Measurements from ENCODE around the gene HOXA10.

DNA sequence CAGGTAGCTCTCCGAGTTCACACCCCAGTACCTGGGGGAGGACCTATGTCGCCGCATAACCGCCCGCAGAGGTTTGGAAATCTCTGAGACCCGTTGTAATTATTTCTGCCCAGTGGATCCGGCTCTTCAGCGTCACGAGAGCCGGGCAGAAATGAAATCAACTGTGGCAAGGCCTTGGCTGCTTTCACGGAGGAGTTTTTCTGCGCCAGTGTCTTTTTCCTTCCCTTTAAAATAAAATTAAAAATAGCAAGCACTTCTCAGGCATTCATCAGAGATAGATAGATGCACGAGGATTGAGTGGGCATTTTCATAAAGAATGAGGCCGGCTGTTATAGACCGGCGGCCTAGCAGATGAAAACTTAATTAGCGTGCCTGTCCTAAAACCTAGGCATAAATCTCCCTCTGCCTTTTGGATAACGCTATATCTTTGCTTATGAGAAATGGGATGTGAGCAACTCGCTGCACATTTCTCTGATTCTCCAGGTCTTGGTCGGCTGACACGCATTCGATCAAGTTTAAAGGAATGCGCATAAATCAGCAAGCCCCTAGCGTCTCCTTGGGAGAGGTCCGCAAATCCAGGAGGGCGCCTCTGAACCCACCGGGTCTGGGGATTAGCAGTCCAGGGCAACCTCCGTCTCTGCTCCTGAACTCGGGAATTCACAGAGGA is 19.3 kb upstream of the HOXA10 start:
- TF ChIP-seq, protein P1, sequence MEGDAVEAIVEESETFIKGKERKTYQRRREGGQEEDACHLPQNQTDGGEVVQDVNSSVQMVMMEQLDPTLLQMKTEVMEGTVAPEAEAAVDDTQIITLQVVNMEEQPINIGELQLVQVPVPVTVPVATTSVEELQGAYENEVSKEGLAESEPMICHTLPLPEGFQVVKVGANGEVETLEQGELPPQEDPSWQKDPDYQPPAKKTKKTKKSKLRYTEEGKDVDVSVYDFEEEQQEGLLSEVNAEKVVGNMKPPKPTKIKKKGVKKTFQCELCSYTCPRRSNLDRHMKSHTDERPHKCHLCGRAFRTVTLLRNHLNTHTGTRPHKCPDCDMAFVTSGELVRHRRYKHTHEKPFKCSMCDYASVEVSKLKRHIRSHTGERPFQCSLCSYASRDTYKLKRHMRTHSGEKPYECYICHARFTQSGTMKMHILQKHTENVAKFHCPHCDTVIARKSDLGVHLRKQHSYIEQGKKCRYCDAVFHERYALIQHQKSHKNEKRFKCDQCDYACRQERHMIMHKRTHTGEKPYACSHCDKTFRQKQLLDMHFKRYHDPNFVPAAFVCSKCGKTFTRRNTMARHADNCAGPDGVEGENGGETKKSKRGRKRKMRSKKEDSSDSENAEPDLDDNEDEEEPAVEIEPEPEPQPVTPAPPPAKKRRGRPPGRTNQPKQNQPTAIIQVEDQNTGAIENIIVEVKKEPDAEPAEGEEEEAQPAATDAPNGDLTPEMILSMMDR (IDR thresholded peaks at IDR 0.05), result no peak
- TF ChIP-seq POLR2AphosphoS5 (IDR thresholded peaks at IDR 0.05) (no peak), POLR2A (IDR thresholded peaks at IDR 0.05) (no peak), EP300 (IDR thresholded peaks at IDR 0.05) (no peak)

All from stomach (tissue), 4 donors.